ENCODE data around the gene MAST2. TPM values are rescaled to one million over a fixed set of nuclear protein-coding genes. Genes with fewer than 3 reads are reported as not detected.

The MAST2 gene
- total and polyA plus RNA-seq, 11 donors = 56.8 to 123 (median 79.7) TPM

- intact Hi-C loops (cut with DNase I) = loop anchor here in 1 of 10 donors (10.0 kb wide), 1 partner anchor 112 kb away; no protein-coding TSS in a partner anchor
- Histone ChIP-seq H3K9me3 (no peaks in the 10 kb centered on the region), H3K4me3 (peak overlapping the region in 9 of 12 donors; percentile 31 to 52 (median 40)), H3K27me3 (no peaks in the 10 kb centered on the region), H3K4me1 (peaks cover 0 to 28% (median 7%) of the 10 kb centered on the region in 12 donors), H3K36me3 (peaks cover 0 to 11% (median 0%) of the 10 kb centered on the region in 9 donors), H3K27ac (peak overlapping the region; percentile 78 to 94 (median 85))
- ATAC-seq (peak; percentile 93 to 96 (median 95)), DNase-seq (peak in 4 of 5 donors; percentile 78 to 89 (median 80))
- TF ChIP-seq CTCF (IDR thresholded peaks at IDR 0.05) = peak in 2 of 12 donors; percentile 12 to 16
- TF ChIP-seq POLR2A (IDR thresholded peaks at IDR 0.05) = no peak
- 35 to 43% (median 37%) methylated on average over 6 of the region's 6 CpGs for WGBS, 4 donors
Measured at GRCh38 chr1:45913183-45913683, 109.8 kb downstream of the MAST2 start.

GRCh38 chr1:45913731-45914501, 110.5 kb downstream of the MAST2 start:
- intact Hi-C loops (cut with DNase I) = loop anchor here in 2 of 10 donors (2.0 to 10.0 kb wide), 2 partner anchors 111 to 113 kb away; no protein-coding TSS in a partner anchor
- H3K36me3 ChIP-seq = peaks cover 0 to 16% (median 0%) of the 10 kb centered on the region in 9 donors
- H3K27ac ChIP-seq = peak overlapping the region; percentile 78 to 94 (median 85)
- peak overlapping the region in 11 of 12 donors; percentile 9 to 52 (median 40) for H3K4me3 ChIP-seq
- DNase-seq = no peak
- TF ChIP-seq POLR2A (IDR thresholded peaks at IDR 0.05) (no peak), CTCF (IDR thresholded peaks at IDR 0.05) (no peak)
- no peaks in the 10 kb centered on the region for H3K9me3 ChIP-seq
- peak; percentile 35 to 70 (median 61) for ATAC-seq
- H3K4me1 ChIP-seq = peaks cover 0 to 28% (median 7%) of the 10 kb centered on the region in 12 donors
- WGBS, 4 donors = 32 to 51% (median 37%) methylated on average over 4 of the region's 4 CpGs
- H3K27me3 ChIP-seq = no peaks in the 10 kb centered on the region

- DNase-seq (no peak), ATAC-seq (peak in 1 of 4 donors; percentile 5)
- Histone ChIP-seq H3K27me3 (no peaks in the 10 kb centered on the region), H3K36me3 (peaks cover 0 to 16% (median 0%) of the 10 kb centered on the region in 9 donors), H3K4me3 (peak overlapping the region in 11 of 12 donors; percentile 9 to 52 (median 40)), H3K9me3 (no peaks in the 10 kb centered on the region), H3K4me1 (peaks cover 0 to 33% (median 9%) of the 10 kb centered on the region in 12 donors), H3K27ac (peak overlapping the region; percentile 78 to 94 (median 85))
- intact Hi-C loops (cut with DNase I) = loop anchor here in 2 of 10 donors (2.0 to 10.0 kb wide), 2 partner anchors 110 to 112 kb away; no protein-coding TSS in a partner anchor
- no peak for TF ChIP-seq CTCF (IDR thresholded peaks at IDR 0.05)
- TF ChIP-seq POLR2A (IDR thresholded peaks at IDR 0.05) = no peak
- 54 to 73% (median 70%) methylated on average over 1 of the region's 1 CpG for WGBS, 4 donors
Measured at GRCh38 chr1:45914836-45915235, 111.4 kb downstream of the MAST2 start.

- Histone ChIP-seq H3K27ac (peak overlapping the region in 11 of 12 donors; percentile 24 to 78 (median 54)), H3K9me3 (no peaks in the 10 kb centered on the region), H3K27me3 (no peaks in the 10 kb centered on the region), H3K36me3 (peaks cover 0 to 14% (median 0%) of the 10 kb centered on the region in 9 donors), H3K4me1 (peaks cover 0 to 58% (median 15%) of the 10 kb centered on the region in 12 donors), H3K4me3 (no peak overlapping the region)
- WGBS, 4 donors = 51 to 80% (median 72%) methylated on average over 9 to 10 of the region's 10 CpGs
- intact Hi-C loops (cut with DNase I) = loop anchor here in 3 of 10 donors (5.0 to 10.0 kb wide), 2 partner anchors 102 to 105 kb away; no protein-coding TSS in a partner anchor
- DNase-seq (peak; percentile 75 to 89 (median 85)), ATAC-seq (peak; percentile 88 to 94 (median 92))
- TF ChIP-seq CTCF (IDR thresholded peaks at IDR 0.05) (no peak), POLR2A (IDR thresholded peaks at IDR 0.05) (no peak)
Measured at GRCh38 chr1:45922374-45922773, 119.0 kb downstream of the MAST2 start.

Measured in heart left ventricle (tissue), 16 donors.